GM19463 (cell line): ENCODE measurements around the gene FAM185A.
"Not testable (repeated sequence)": the region's sequence is repeated elsewhere in the genome, so short reads cannot be mapped to it uniquely, and the experiment has no call there.

Experiments
- ATAC-seq: cut with Tn5 transposase; IDR thresholded peaks from one replicate; pipeline ENCODE4 v1.9.1; 2021; ENCODE audit warnings: mild to moderate bottlenecking, moderate library complexity; ENCODE audit not compliant: unreplicated experiment

Gene FAM185A

GRCh38 chr7:102776217-102776616 is 27.4 kb downstream of the FAM185A start:
- ATAC-seq = not testable (repeated sequence)

- not testable (repeated sequence) for ATAC-seq
Observed at GRCh38 chr7:102778663-102779062, 29.9 kb downstream of the FAM185A start.

- ATAC-seq = not testable (repeated sequence)
Observed at GRCh38 chr7:102780926-102781325, 32.1 kb downstream of the FAM185A start.

- ATAC-seq = not testable (repeated sequence)
Observed at GRCh38 chr7:102788770-102789169, 40.0 kb downstream of the FAM185A start.

- ATAC-seq = not testable (repeated sequence)
Observed at GRCh38 chr7:102790364-102791100, 41.7 kb downstream of the FAM185A start.

GRCh38 chr7:102791367-102791766 is 42.6 kb downstream of the FAM185A start:
- ATAC-seq = not testable (repeated sequence)

- ATAC-seq = not testable (repeated sequence)
Observed at GRCh38 chr7:102791831-102792230, 43.0 kb downstream of the FAM185A start.

GRCh38 chr7:102794567-102794966 is 45.8 kb downstream of the FAM185A start:
- ATAC-seq = not testable (repeated sequence)

- ATAC-seq = not testable (repeated sequence)
Observed at GRCh38 chr7:102795987-102796595, 47.3 kb downstream of the FAM185A start.

- no peak for ATAC-seq
Observed at GRCh38 chr7:102806613-102807012, 57.8 kb downstream of the FAM185A start.

GRCh38 chr7:102810916-102811315 is 62.1 kb downstream of the FAM185A start:
- no peak for ATAC-seq

- no peak for ATAC-seq
Observed at GRCh38 chr7:102811942-102812678, 63.3 kb downstream of the FAM185A start.

GRCh38 chr7:102813191-102814024 is 64.6 kb downstream of the FAM185A start:
- no peak for ATAC-seq

- ATAC-seq = no peak
Observed at GRCh38 chr7:102814025-102814471, 65.2 kb downstream of the FAM185A start.

- ATAC-seq = no peak
Observed at GRCh38 chr7:102817616-102818573, 69.1 kb downstream of the FAM185A start.

- no peak for ATAC-seq
Observed at GRCh38 chr7:102819151-102819550, 70.4 kb downstream of the FAM185A start.

- no peak for ATAC-seq
Observed at GRCh38 chr7:102821994-102822747, 73.4 kb downstream of the FAM185A start.

GRCh38 chr7:102823390-102824119 is 74.8 kb downstream of the FAM185A start:
- ATAC-seq = no peak
